Breast epithelium (tissue), 3 donors: ENCODE data around the gene EDEM1.

ENCODE experiments used
- CTCF ChIP-seq, 3 donors: fragments of 450-650 bp; IDR thresholded peaks; one replicate each; pipeline ENCODE4 v1.5.1; 2016 to 2017; ENCODE audit warnings: antibody characterized with exemption in 3 of 3, mild to moderate bottlenecking in 3 of 3, moderate library complexity in 3 of 3
- POLR2A ChIP-seq: fragments of 450-650 bp; IDR thresholded peaks from one replicate; pipeline ENCODE4 v1.6.1; 2016; ENCODE audit warnings: antibody characterized with exemption, mild to moderate bottlenecking, moderate library complexity

- TF ChIP-seq CTCF (IDR thresholded peaks at IDR 0.05) (no peak), POLR2A (no peak)
These were observed 34.9 kb downstream of the EDEM1 start for GRCh38 chr3:5222283-5223005.
